Endothelial cell of umbilical vein (primary cell): ENCODE measurements around the gene FAM241B. TPM values are rescaled to one million over a fixed set of nuclear protein-coding genes. Genes with fewer than 3 reads are reported as not detected.

Source experiments
- BruUV-seq: library from RNA; stranded (reverse); fragments of 400-500 nt; replicated peaks from 2 replicates; lab custom pipeline; 2021; lab: Mats Ljungman, UMichigan
- CTCF ChIA-PET: fragments of 300-600, 350-600 bp; sonication (Branson Sonifier 250); formaldehyde crosslinking; loops from one replicate; lab custom pipeline; 2021; ENCODE audit warnings: antibody characterized with exemption, inconsistent platforms; lab: Charles Lee
- POLR2A ChIA-PET: fragments of 300-600, 350-600 bp; sonication (Branson Sonifier 250); formaldehyde crosslinking; loops from one replicate; lab custom pipeline; 2021; ENCODE audit warnings: antibody characterized with exemption, inconsistent platforms; lab: Charles Lee
- DNase-seq: peaks from one replicate; pipeline ENCODE4 v3.0.0-alpha.2; 2011; ENCODE audit warnings: low read depth, low spot score
- FAIRE-seq: peaks from 2 replicates; lab custom pipeline; 2011; peaks lifted over from hg19 to GRCh38; lab: Jason Lieb, UNC
- H2AFZ ChIP-seq: 2 replicates; pipeline ENCODE4 v1.6.0; 2012; ENCODE audit warnings: low read depth, low read length, control low read depth, inconsistent platforms
- H3K27ac ChIP-seq: 2 replicates; pipeline ENCODE4 v1.5.1; 2011; ENCODE audit warnings: low read depth, mild to moderate bottlenecking, control low read depth, low read length, moderate library complexity; ENCODE audit not compliant: insufficient read depth
- H3K27me3 ChIP-seq, 2 experiments: 2 replicates each; pipeline versions ENCODE4 v1.6.0 to v1.6.1; 2011; ENCODE audit warnings: low read length in 2 of 2, mixed read lengths in 1 of 2; ENCODE audit not compliant: control insufficient read depth in 2 of 2, insufficient read depth in 2 of 2
- H3K36me3 ChIP-seq, 2 experiments: 2 replicates in 1 of 2; 3 replicates in 1 of 2; pipeline ENCODE4 v1.5.1; 2011; ENCODE audit warnings: low read length in 2 of 2, mild to moderate bottlenecking in 1 of 2, moderate library complexity in 1 of 2; ENCODE audit not compliant: control insufficient read depth in 2 of 2, insufficient read depth in 2 of 2; ENCODE audit errors: extremely low read depth in 1 of 2
- H3K4me1 ChIP-seq: 3 replicates; pipeline ENCODE4 v1.5.1; 2011; ENCODE audit warnings: mild to moderate bottlenecking, low read length; ENCODE audit not compliant: control insufficient read depth, insufficient read depth; ENCODE audit errors: extremely low read depth
- H3K4me2 ChIP-seq: 2 replicates; pipeline ENCODE4 v1.6.1; 2011; ENCODE audit warnings: low read length, control low read depth, mixed read lengths; ENCODE audit not compliant: insufficient read depth
- H3K4me3 ChIP-seq, 3 experiments: fragments of 200-600 bp in 1 of 3; sonication (generic), shearing (Covaris generic) in 1 of 3; replicated peaks in 1 of 3; 2 replicates each; pipeline ENCODE4 v1.5.1; 2011 to 2016; ENCODE audit warnings: control low read depth in 3 of 3, low read length in 3 of 3, mild to moderate bottlenecking in 2 of 3, inconsistent platforms in 1 of 3, low read depth in 1 of 3, moderate library complexity in 1 of 3; ENCODE audit not compliant: insufficient read depth in 1 of 3
- H3K79me2 ChIP-seq: 2 replicates; pipeline ENCODE4 v1.6.0; 2012; ENCODE audit warnings: low read length, inconsistent platforms; ENCODE audit not compliant: control insufficient read depth, insufficient read depth
- H3K9ac ChIP-seq: replicated peaks from 2 replicates; pipeline ENCODE3; 2011; ENCODE audit warnings: low read length, control low read depth; ENCODE audit not compliant: insufficient read depth; ENCODE audit errors: extremely low read depth
- H3K9me1 ChIP-seq: replicated peaks from 3 replicates; pipeline ENCODE4 v1.6.0; 2011; ENCODE audit warnings: mild to moderate bottlenecking, low read length; ENCODE audit not compliant: control insufficient read depth, insufficient read depth; ENCODE audit errors: extremely low read depth
- H3K9me3 ChIP-seq: replicated peaks from 2 replicates; pipeline ENCODE4 v1.5.1; 2012; ENCODE audit warnings: low read length, inconsistent platforms; ENCODE audit not compliant: control insufficient read depth, insufficient read depth
- H4K20me1 ChIP-seq: replicated peaks from 2 replicates; pipeline ENCODE3; 2011; ENCODE audit warnings: mild to moderate bottlenecking, low read length; ENCODE audit not compliant: control insufficient read depth, insufficient read depth; ENCODE audit errors: extremely low read depth
- EZH2 ChIP-seq: IDR thresholded peaks from 2 replicates; pipeline ENCODE4 v1.6.1; 2012; ENCODE audit warnings: borderline replicate concordance, low read depth, mild to moderate bottlenecking, moderate library complexity, low read length, inconsistent platforms; ENCODE audit not compliant: severe bottlenecking
- FOS ChIP-seq: IDR thresholded peaks from 2 replicates; pipeline ENCODE4 v1.6.1; 2011; ENCODE audit warnings: mild to moderate bottlenecking, low read length, moderate library complexity, borderline replicate concordance; ENCODE audit not compliant: insufficient read depth
- GATA2 ChIP-seq: IDR thresholded peaks from 2 replicates; pipeline ENCODE4 v1.7.0; 2011; ENCODE audit warnings: low read depth, mild to moderate bottlenecking, moderate library complexity, mixed read lengths, low read length; ENCODE audit not compliant: insufficient read length, insufficient read depth
- JUN ChIP-seq: IDR thresholded peaks from 2 replicates; pipeline ENCODE4 v1.6.1; 2011; ENCODE audit warnings: borderline replicate concordance, low read depth; ENCODE audit not compliant: insufficient read length, insufficient read depth
- MAX ChIP-seq: IDR thresholded peaks from 2 replicates; pipeline ENCODE4 v1.6.1; 2011; ENCODE audit not compliant: insufficient read depth, insufficient read length
- MYC ChIP-seq: IDR thresholded peaks from one replicate; pipeline ENCODE4 v1.6.1; 2011; ENCODE audit warnings: mild to moderate bottlenecking, low read depth, low read length
- POLR2A ChIP-seq: IDR thresholded peaks from 2 replicates; pipeline ENCODE4 v1.6.1; 2012; ENCODE audit warnings: low read depth, mild to moderate bottlenecking, control low read depth, low read length
- POLR2AphosphoS5 ChIP-seq: IDR thresholded peaks from 2 replicates; pipeline ENCODE4 v1.6.1; 2012; ENCODE audit warnings: low read depth, mild to moderate bottlenecking, control low read depth, low read length, moderate library complexity; ENCODE audit not compliant: insufficient read depth
- dilution Hi-C: fragments of 300-500 bp; cut with MboI; formaldehyde crosslinking; loops from one replicate; pipeline ENCODE4 v1.15.0; 2019; ENCODE audit warnings: low sequenced_read_pairs; ENCODE audit not compliant: extremely low pct_ligation_motif_present
- intact Hi-C: fragments of 100-400 bp; cut with micrococcal nuclease; formaldehyde crosslinking; loops from one replicate; pipeline ENCODE4 v1.10.0; 2022
- polyA plus RNA-seq, 4 experiments: library from polyadenylated mRNA; depleted of rRNA in 3 of 4; stranded (reverse) in 3 of 4; unstranded in 1 of 4; fragments of >200 nt; gene quantifications; 2 replicates each; pipeline versions ENCODE4 v1.2.1 to v1.2.3, GENCODE V29; 2011 to 2012; ENCODE audit warnings: missing spikeins in 1 of 4
- total RNA-seq: library from RNA; stranded (reverse); gene quantifications from 2 replicates; pipeline ENCODE4 v1.2.3, GENCODE V29; 2021
- TF ChIP-seq, protein P1 (sequence below), 2 donors: IDR thresholded peaks; 1 replicate in 1 of 2; 2 replicates in 1 of 2; pipeline ENCODE4 v1.5.1; 2011; ENCODE audit warnings: low read length in 2 of 2, mild to moderate bottlenecking in 2 of 2, moderate library complexity in 2 of 2, control low read depth in 1 of 2, inconsistent platforms in 1 of 2, low read depth in 1 of 2; ENCODE audit not compliant: insufficient read depth in 1 of 2; ENCODE audit errors: extremely low read depth in 1 of 2

The FAM241B gene
- total and polyA plus RNA-seq, 2 donors (not counting 3 experiments of a cell fraction or from before 2014, with no cell fraction given): 0.23 TPM; not detected in 1

- H4K20me1 ChIP-seq: no peaks in the 10 kb centered on the region
- no peaks in the 10 kb centered on the region for H3K9me1 ChIP-seq
- DNase-seq (no peak), FAIRE-seq (no peak)
- no peak overlapping the region for H3K27ac ChIP-seq
- H3K4me3 ChIP-seq: no peak overlapping the region
- POLR2A ChIA-PET: no interaction called here
- H3K79me2 ChIP-seq: no peaks in the 10 kb centered on the region
- no peak for TF ChIP-seq MAX
- TF ChIP-seq GATA2: no peak
- TF ChIP-seq, protein P1, sequence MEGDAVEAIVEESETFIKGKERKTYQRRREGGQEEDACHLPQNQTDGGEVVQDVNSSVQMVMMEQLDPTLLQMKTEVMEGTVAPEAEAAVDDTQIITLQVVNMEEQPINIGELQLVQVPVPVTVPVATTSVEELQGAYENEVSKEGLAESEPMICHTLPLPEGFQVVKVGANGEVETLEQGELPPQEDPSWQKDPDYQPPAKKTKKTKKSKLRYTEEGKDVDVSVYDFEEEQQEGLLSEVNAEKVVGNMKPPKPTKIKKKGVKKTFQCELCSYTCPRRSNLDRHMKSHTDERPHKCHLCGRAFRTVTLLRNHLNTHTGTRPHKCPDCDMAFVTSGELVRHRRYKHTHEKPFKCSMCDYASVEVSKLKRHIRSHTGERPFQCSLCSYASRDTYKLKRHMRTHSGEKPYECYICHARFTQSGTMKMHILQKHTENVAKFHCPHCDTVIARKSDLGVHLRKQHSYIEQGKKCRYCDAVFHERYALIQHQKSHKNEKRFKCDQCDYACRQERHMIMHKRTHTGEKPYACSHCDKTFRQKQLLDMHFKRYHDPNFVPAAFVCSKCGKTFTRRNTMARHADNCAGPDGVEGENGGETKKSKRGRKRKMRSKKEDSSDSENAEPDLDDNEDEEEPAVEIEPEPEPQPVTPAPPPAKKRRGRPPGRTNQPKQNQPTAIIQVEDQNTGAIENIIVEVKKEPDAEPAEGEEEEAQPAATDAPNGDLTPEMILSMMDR (IDR thresholded peaks at IDR 0.05; ENCODE audit: extremely low read depth in 1 of 2, insufficient read depth in 1 of 2, low read depth in 1 of 2, low read length in 2 of 2): no peak
- TF ChIP-seq FOS: no peak
- no peak for TF ChIP-seq POLR2A
- TF ChIP-seq POLR2AphosphoS5: no peak
- TF ChIP-seq JUN: no peak
- TF ChIP-seq EZH2: no peak
- no peak for TF ChIP-seq MYC
- peaks cover 7 to 12% of the 10 kb centered on the region in 2 experiments for H3K27me3 ChIP-seq
- no TSS peak for BruUV-seq
- CTCF ChIA-PET: no interaction called here
- no peaks in the 10 kb centered on the region for H3K9me3 ChIP-seq
- no peak overlapping the region for H2AFZ ChIP-seq
- intact Hi-C loops (no loop called here), dilution Hi-C loops (no loop called here)
- H3K9ac ChIP-seq: no peak overlapping the region
- H3K4me2 ChIP-seq: no peak overlapping the region
- no peaks in the 10 kb centered on the region for H3K4me1 ChIP-seq
- H3K36me3 ChIP-seq: no peaks in the 10 kb centered on the region
These were observed 21.0 kb upstream of the FAM241B start for GRCh38 chr10:69609077-69609476.
